DMS53 (cell line): ENCODE measurements around the gene STRIT1.
"Not testable (repeated sequence)": the region's sequence is repeated elsewhere in the genome, so short reads cannot be mapped to it uniquely, and the experiment has no call there.

Source experiments
- DNase-seq: peaks from one replicate; lab custom pipeline; 2025; lab: John Stamatoyannopoulos, UW

STRIT1 gene

GRCh38 chr3:155270485-155271342 is 22.8 kb downstream of the STRIT1 start:
- peak; percentile 9 for DNase-seq

GRCh38 chr3:155270063-155270462 is 23.4 kb downstream of the STRIT1 start:
- DNase-seq, result peak; percentile 28

- not testable (repeated sequence) for DNase-seq
Observed at GRCh38 chr3:155262855-155263254, 30.6 kb downstream of the STRIT1 start.

- DNase-seq, result no peak
Observed at GRCh38 chr3:155262295-155262694, 31.2 kb downstream of the STRIT1 start.

- DNase-seq, result no peak
Observed at GRCh38 chr3:155254445-155254844, 39.0 kb downstream of the STRIT1 start.

- no peak for DNase-seq
Observed at GRCh38 chr3:155252535-155252934, 40.9 kb downstream of the STRIT1 start.

- DNase-seq, result no peak
Observed at GRCh38 chr3:155252021-155252420, 41.5 kb downstream of the STRIT1 start.

GRCh38 chr3:155248531-155249187 is 44.8 kb downstream of the STRIT1 start:
- no peak for DNase-seq

GRCh38 chr3:155244699-155245098 is 48.8 kb downstream of the STRIT1 start:
- DNase-seq, result no peak

GRCh38 chr3:155244216-155244615 is 49.3 kb downstream of the STRIT1 start:
- no peak for DNase-seq

- DNase-seq, result no peak
Observed at GRCh38 chr3:155243512-155243921, 50.0 kb downstream of the STRIT1 start.

- DNase-seq, result no peak
Observed at GRCh38 chr3:155242342-155242741, 51.1 kb downstream of the STRIT1 start.

GRCh38 chr3:155241579-155241978 is 51.9 kb downstream of the STRIT1 start:
- DNase-seq, result no peak
